Spleen (tissue), 11 donors: ENCODE data around the gene UMPS. TPM values are rescaled to one million over a fixed set of nuclear protein-coding genes. Genes with fewer than 3 reads are reported as not detected.

Experiments used
- DNase-seq: peaks from one replicate; pipeline ENCODE4 v3.0.0-alpha.2; 2020
- H3K27ac ChIP-seq, 8 donors: fragments of 200-600 bp; sonication (generic) in 7 of 8; 1 replicate in 4 of 8; 2 replicates in 4 of 8; pipeline versions ENCODE4 v1.5.0 to v1.8.0; 2016 to 2021; ENCODE audit warnings: inconsistent platforms in 4 of 8, mild to moderate bottlenecking in 4 of 8, moderate library complexity in 1 of 8
- H3K27me3 ChIP-seq, 7 donors: fragments of 200-600 bp; sonication (generic) in 6 of 7; replicated peaks in 1 of 7; 1 replicate in 4 of 7; 2 replicates in 3 of 7; pipeline versions ENCODE4 v1.5.0 to v1.8.0; 2016 to 2021; ENCODE audit warnings: inconsistent platforms in 3 of 7, mild to moderate bottlenecking in 1 of 7
- H3K36me3 ChIP-seq, 6 donors: fragments of 200-600 bp; sonication (generic) in 5 of 6; 1 replicate in 4 of 6; 2 replicates in 2 of 6; pipeline versions ENCODE4 v1.5.0 to v1.8.0; 2016 to 2021; ENCODE audit warnings: inconsistent platforms in 2 of 6
- H3K4me1 ChIP-seq, 6 donors: fragments of 200-600 bp; sonication (generic) in 5 of 6; 1 replicate in 3 of 6; 2 replicates in 3 of 6; pipeline versions ENCODE4 v1.5.0 to v1.8.0; 2016 to 2021; ENCODE audit warnings: inconsistent platforms in 3 of 6
- H3K4me3 ChIP-seq, 8 donors: fragments of 200-600 bp; sonication (generic) in 7 of 8; 1 replicate in 4 of 8; 2 replicates in 4 of 8; pipeline versions ENCODE4 v1.5.0 to v1.8.0; 2016 to 2021; ENCODE audit warnings: inconsistent platforms in 4 of 8, mild to moderate bottlenecking in 4 of 8, moderate library complexity in 2 of 8
- H3K9me3 ChIP-seq, 8 donors: fragments of 200-600 bp; sonication (generic) in 7 of 8; 1 replicate in 4 of 8; 2 replicates in 4 of 8; pipeline versions ENCODE4 v1.5.0 to v1.8.0; 2016 to 2021; ENCODE audit warnings: inconsistent platforms in 4 of 8
- CTCF ChIP-seq, 11 experiments: fragments of 200-600 bp in 7 of 11; fragments of 450-650 bp in 4 of 11; sonication (generic) in 4 of 11; IDR thresholded peaks in 8 of 11; conservative IDR thresholded peaks in 3 of 11; 1 replicate in 7 of 11; 2 replicates in 4 of 11; pipeline versions ENCODE4 v1.4.0 to v1.8.0; 2016 to 2021; ENCODE audit warnings: antibody characterized with exemption in 11 of 11, inconsistent platforms in 4 of 11, mild to moderate bottlenecking in 1 of 11
- POLR2A ChIP-seq, 3 donors: fragments of 450-650 bp; IDR thresholded peaks; one replicate each; pipeline ENCODE4 v1.5.1; 2017; ENCODE audit warnings: antibody characterized with exemption in 3 of 3, mild to moderate bottlenecking in 1 of 3
- POLR2AphosphoS5 ChIP-seq, 3 donors: sonication (generic); formaldehyde crosslinking; IDR thresholded peaks; one replicate each; pipeline ENCODE4 v1.5.1; 2017; ENCODE audit warnings: antibody characterized with exemption in 3 of 3
- WGBS, 5 donors: extraction: QIAGEN DNeasy Blood & Tissue Kit in 3 of 5; methylation state at CpG; one replicate each; pipeline versions ENCODE4 v1.1.5 to v1.1.7; 2013 to 2018; 5-methylcytosine and 5-hydroxymethylcytosine counted together
- intact Hi-C: fragments of 100-400 bp; cut with DNase I; formaldehyde crosslinking; loops from one replicate; pipeline ENCODE4 v1.15.0; 2023; ENCODE audit warnings: low total_unique reads
- polyA plus RNA-seq, 3 donors: library from polyadenylated mRNA; stranded (reverse); fragments of 200-250 nt; gene quantifications; one replicate each; pipeline ENCODE4 v1.2.1, GENCODE V29; 2013
- total RNA-seq, 7 donors: library from RNA; depleted of rRNA in 3 of 7; stranded (reverse); fragments of >200 nt in 3 of 7; fragmentation: NEBNext Ultra II Directional in 4 of 7; extraction: Animal tissue kit (Norgen Biotek cat#: 25700) in 4 of 7; gene quantifications; one replicate each; pipeline versions ENCODE4 v1.1.0 to v1.2.1, GENCODE V29; 2016 to 2021
- donor health status: healthy with polysubstance abuse.
- donor health status: DM: no; HTN: no; CAD: no; lungs with moderate emphysema.
- donor health status: DM: no; HTN: no; CAD: no.
- donor health status: Bipolar disorder and iron deficiency.
- donor health status: healthy.
- donor health status: DM: no; HTN: no; CAD: no.
- donor health status: DM: yes; HTN: yes; CAD: no.

Gene UMPS
- total and polyA plus RNA-seq, 10 donors: 11.2 to 41.8 (median 26.4) TPM

DNA sequence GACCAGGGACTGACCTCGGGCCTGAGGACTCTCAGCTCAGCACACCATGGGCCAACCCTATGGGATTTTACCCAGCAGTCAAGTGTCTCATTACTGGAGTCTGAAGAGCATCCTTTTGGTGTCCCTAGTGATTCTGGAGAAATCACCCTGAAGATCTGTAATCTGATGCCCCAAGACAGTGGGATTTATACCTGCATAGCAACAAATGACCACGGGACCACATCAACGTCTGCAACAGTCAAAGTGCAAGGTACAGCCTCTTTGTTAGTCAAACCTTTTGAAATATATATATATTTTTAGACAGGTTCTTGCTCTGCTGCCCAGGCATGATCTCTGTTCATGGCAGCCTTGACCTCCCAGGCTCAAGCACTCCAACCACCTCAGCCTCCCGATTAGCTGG is 34.2 kb upstream of the UMPS start:
- H3K9me3 ChIP-seq: no peaks in the 10 kb centered on the region
- peaks cover 0 to 7% (median 0%) of the 10 kb centered on the region in 6 donors for H3K4me1 ChIP-seq
- no peak overlapping the region for H3K27ac ChIP-seq
- peaks cover 0 to 9% (median 0%) of the 10 kb centered on the region in 6 donors for H3K36me3 ChIP-seq
- 80 to 94% (median 88%) methylated on average over 4 of the region's 4 CpGs for WGBS, 5 donors
- TF ChIP-seq POLR2AphosphoS5 (IDR thresholded peaks at IDR 0.05) (no peak), CTCF (IDR thresholded peaks at IDR 0.05 in 8 of 11, conservative IDR thresholded peaks at IDR 0.05 in 3 of 11) (no peak), POLR2A (IDR thresholded peaks at IDR 0.05) (no peak)
- peaks cover 0 to 7% (median 0%) of the 10 kb centered on the region in 7 donors for H3K27me3 ChIP-seq
- DNase-seq: no peak
- intact Hi-C loops: no loop called here
- H3K4me3 ChIP-seq: no peak overlapping the region

DNA sequence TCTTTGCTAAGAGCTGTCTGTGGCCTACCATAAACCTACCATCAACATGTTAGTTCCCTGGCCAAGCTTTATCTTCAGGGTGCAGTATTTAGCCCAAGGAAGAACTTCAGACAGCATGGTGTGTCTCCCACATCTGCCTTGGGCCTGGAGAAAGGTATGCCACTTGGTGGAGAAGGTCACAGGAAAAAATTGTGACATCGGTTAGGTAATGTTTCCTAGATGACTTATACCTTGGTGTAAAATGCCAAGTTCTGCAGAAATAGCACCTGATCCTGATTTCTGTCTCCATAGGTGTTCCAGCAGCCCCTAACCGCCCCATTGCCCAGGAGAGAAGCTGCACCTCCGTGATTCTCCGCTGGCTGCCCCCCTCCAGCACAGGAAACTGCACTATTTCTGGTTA is 33.0 kb upstream of the UMPS start:
- peaks cover 0 to 7% (median 0%) of the 10 kb centered on the region in 6 donors for H3K4me1 ChIP-seq
- no peak overlapping the region for H3K4me3 ChIP-seq
- peaks cover 0 to 9% (median 0%) of the 10 kb centered on the region in 6 donors for H3K36me3 ChIP-seq
- no peak overlapping the region for H3K27ac ChIP-seq
- no peaks in the 10 kb centered on the region for H3K9me3 ChIP-seq
- no peak for DNase-seq
- peaks cover 0 to 7% (median 0%) of the 10 kb centered on the region in 7 donors for H3K27me3 ChIP-seq
- WGBS, 5 donors: 67 to 82% (median 78%) methylated on average over 4 of the region's 4 CpGs
- intact Hi-C loops: no loop called here
- TF ChIP-seq POLR2A (IDR thresholded peaks at IDR 0.05) (no peak), CTCF (IDR thresholded peaks at IDR 0.05 in 8 of 11, conservative IDR thresholded peaks at IDR 0.05 in 3 of 11) (no peak), POLR2AphosphoS5 (IDR thresholded peaks at IDR 0.05) (no peak)

- H3K4me1 ChIP-seq: peaks cover 0 to 7% (median 0%) of the 10 kb centered on the region in 6 donors
- TF ChIP-seq CTCF (IDR thresholded peaks at IDR 0.05 in 8 of 11, conservative IDR thresholded peaks at IDR 0.05 in 3 of 11) (no peak), POLR2AphosphoS5 (IDR thresholded peaks at IDR 0.05) (no peak), POLR2A (IDR thresholded peaks at IDR 0.05) (no peak)
- no peak overlapping the region for H3K4me3 ChIP-seq
- intact Hi-C loops: no loop called here
- H3K9me3 ChIP-seq: no peaks in the 10 kb centered on the region
- 86 to 94% (median 92%) methylated on average over 12 of the region's 12 CpGs for WGBS, 5 donors
- H3K36me3 ChIP-seq: peaks cover 0 to 9% (median 0%) of the 10 kb centered on the region in 6 donors
- H3K27me3 ChIP-seq: peaks cover 0 to 7% (median 0%) of the 10 kb centered on the region in 7 donors
- no peak for DNase-seq
- H3K27ac ChIP-seq: peak overlapping the region in 4 of 8 donors; percentile 70 to 78 (median 73)
These were observed 32.1 kb upstream of the UMPS start for GRCh38 chr3:124698030-124698770.

DNA sequence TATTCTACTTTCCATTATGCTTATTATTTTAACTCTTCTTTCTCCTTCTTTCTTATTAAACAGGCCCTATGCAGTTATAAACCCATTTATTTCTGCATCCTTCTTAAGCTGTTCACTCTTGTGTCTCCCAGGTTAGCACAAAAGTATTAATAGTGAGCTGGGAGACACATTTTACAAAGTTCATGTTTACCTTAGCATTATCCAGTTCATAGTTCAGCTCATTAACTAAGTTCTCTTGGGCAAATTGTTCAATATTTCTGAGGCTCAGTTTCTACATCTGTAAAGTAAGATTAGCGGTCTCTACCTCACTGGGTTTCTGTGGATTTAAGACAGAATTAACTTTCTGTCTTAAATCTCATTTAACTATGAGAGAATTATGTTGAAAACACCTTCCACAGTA is 31.2 kb upstream of the UMPS start:
- WGBS, 5 donors: 88 to 100% (median 94%) methylated on average over 1 of the region's 1 CpG
- peak overlapping the region; percentile 2 to 78 (median 68) for H3K27ac ChIP-seq

More for the DNA sequence above, 31.2 kb upstream of the UMPS start:
- Histone ChIP-seq H3K27me3 (peaks cover 0 to 7% (median 0%) of the 10 kb centered on the region in 7 donors), H3K4me1 (peaks cover 0 to 7% (median 0%) of the 10 kb centered on the region in 6 donors), H3K36me3 (peaks cover 0 to 9% (median 0%) of the 10 kb centered on the region in 6 donors), H3K9me3 (no peaks in the 10 kb centered on the region), H3K4me3 (no peak overlapping the region)
- intact Hi-C loops: no loop called here
- DNase-seq: no peak
- no peak for TF ChIP-seq POLR2AphosphoS5 (IDR thresholded peaks at IDR 0.05)
- TF ChIP-seq POLR2A (IDR thresholded peaks at IDR 0.05): no peak
- TF ChIP-seq CTCF (IDR thresholded peaks at IDR 0.05 in 8 of 11, conservative IDR thresholded peaks at IDR 0.05 in 3 of 11): no peak
